K562 (cell line): Measurements from ENCODE around the gene SLC29A2. TPM values are rescaled to one million over a fixed set of nuclear protein-coding genes. Genes with fewer than 3 reads are reported as not detected.
A peak's percentile ranks its signal among the peaks of the same experiment; 100 is the strongest.

ENCODE experiments used
- ATAC-seq: fragments of 200-7000 bp; cut with Tn5 transposase; 3 replicates; pipeline ENCODE4 v1.9.1; 2020; ENCODE audit warnings: moderate library complexity
- BruUV-seq: library from RNA; stranded (reverse); fragments of 400-500 nt; replicated peaks from 2 replicates; lab custom pipeline; 2021; lab: Mats Ljungman, UMichigan
- CTCF ChIA-PET: fragments of 300-600 bp; formaldehyde crosslinking; extraction: SDS; loops from one replicate; lab custom pipeline; 2021; ENCODE audit warnings: low intra/inter-chr PET ratio; lab: Yijun Ruan, JAX
- POLR2A ChIA-PET: fragments of 300-600, 350-650 bp; sonication (Branson Sonifier 250); formaldehyde crosslinking; extraction: SDS; loops from one replicate; lab custom pipeline; 2021; ENCODE audit warnings: antibody characterized with exemption, inconsistent platforms; lab: Yijun Ruan, JAX
- DNase-seq, 4 experiments: peaks; one replicate each; pipeline versions ENCODE4 v3.0.0 to v3.0.0-alpha.2; 2011 to 2018; ENCODE audit warnings: low spot score in 3 of 4, mixed read lengths in 3 of 4; ENCODE audit errors: extremely low read depth in 1 of 4
- FAIRE-seq: peaks from 2 replicates; lab custom pipeline; 2011; peaks lifted over from hg19 to GRCh38; lab: Jason Lieb, UNC
- H2AFZ ChIP-seq: 2 replicates; pipeline ENCODE4 v1.6.0; 2011; ENCODE audit warnings: low read depth, low read length, control low read depth, inconsistent platforms
- H3K27ac ChIP-seq: fragments of 200-600 bp; 3 replicates; pipeline ENCODE4 v1.8.0; 2011; ENCODE audit warnings: low read depth, mild to moderate bottlenecking, control low read depth, inconsistent platforms, low read length, moderate library complexity, mixed read lengths; ENCODE audit errors: extremely low read depth
- H3K27me3 ChIP-seq, 2 experiments: fragments of 300-600 bp in 1 of 2; 2 replicates in 1 of 2; 3 replicates in 1 of 2; pipeline versions ENCODE4 v1.6.0 to v1.8.0; 2011; ENCODE audit warnings: inconsistent platforms in 2 of 2, low read length in 2 of 2, mild to moderate bottlenecking in 1 of 2, mixed read lengths in 1 of 2, moderate library complexity in 1 of 2; ENCODE audit not compliant: control insufficient read depth in 2 of 2, insufficient read depth in 2 of 2
- H3K36me3 ChIP-seq: fragments of 300-600 bp; 3 replicates; pipeline ENCODE4 v1.8.0; 2011; ENCODE audit warnings: mild to moderate bottlenecking, low read length, inconsistent platforms; ENCODE audit not compliant: control insufficient read depth, insufficient read depth
- H3K4me1 ChIP-seq, 2 experiments: fragments of 200-600 bp in 1 of 2; replicated peaks in 1 of 2; 2 replicates in 1 of 2; 3 replicates in 1 of 2; pipeline versions ENCODE4 v1.5.1 to v1.8.0; 2011; ENCODE audit warnings: inconsistent platforms in 2 of 2, low read length in 2 of 2, mild to moderate bottlenecking in 1 of 2, mixed read lengths in 1 of 2, moderate library complexity in 1 of 2; ENCODE audit not compliant: control insufficient read depth in 2 of 2, insufficient read depth in 2 of 2
- H3K4me2 ChIP-seq: 2 replicates; pipeline ENCODE4 v1.6.1; 2011; ENCODE audit warnings: low read length, control low read depth, inconsistent platforms, mixed read lengths; ENCODE audit not compliant: insufficient read depth
- H3K4me3 ChIP-seq: fragments of 200-600 bp; sonication (generic), shearing (Covaris generic); 2 replicates; pipeline ENCODE4 v1.5.1; 2016; ENCODE audit warnings: control low read depth, inconsistent platforms
- H3K79me2 ChIP-seq: fragments of 200-600 bp; 3 replicates; pipeline ENCODE4 v1.8.0; 2011; ENCODE audit warnings: low read length, inconsistent platforms; ENCODE audit not compliant: control insufficient read depth, insufficient read depth
- H3K9ac ChIP-seq, 2 experiments: 2 replicates each; pipeline versions ENCODE4 v1.6.0 to v1.6.1; 2011; ENCODE audit warnings: low read depth in 2 of 2, low read length in 2 of 2, control low read depth in 1 of 2, inconsistent platforms in 1 of 2, mild to moderate bottlenecking in 1 of 2, mixed read lengths in 1 of 2; ENCODE audit not compliant: insufficient read depth in 1 of 2
- H3K9me1 ChIP-seq: one replicate; pipeline ENCODE4 v1.6.0; 2011; ENCODE audit warnings: inconsistent platforms, mild to moderate bottlenecking, low read length, moderate library complexity; ENCODE audit not compliant: control insufficient read depth, insufficient read depth
- H3K9me3 ChIP-seq: replicated peaks from 2 replicates; pipeline ENCODE4 v1.5.1; 2011; ENCODE audit warnings: low read depth, low read length, inconsistent platforms; ENCODE audit not compliant: control insufficient read depth, insufficient read depth
- H4K20me1 ChIP-seq: replicated peaks from 2 replicates; pipeline ENCODE4 v1.6.1; 2011; ENCODE audit warnings: low read length, inconsistent platforms, mixed read lengths; ENCODE audit not compliant: control insufficient read depth, insufficient read depth
- C11orf30 ChIP-seq: fragments of 450-650 bp; IDR thresholded peaks from 2 replicates; pipeline ENCODE4 v1.6.1; 2016; ENCODE audit warnings: low read depth, mild to moderate bottlenecking
- GMEB1 ChIP-seq: fragments of 250-450 bp; sonication (Bioruptor Pico); IDR thresholded peaks from 2 replicates; pipeline ENCODE4 v1.4.0; 2020; ENCODE audit warnings: mild to moderate bottlenecking
- MEF2A ChIP-seq: IDR thresholded peaks from 2 replicates; pipeline ENCODE4 v1.6.1; 2011; ENCODE audit warnings: low read depth, mild to moderate bottlenecking, low read length, moderate library complexity; ENCODE audit not compliant: control insufficient read depth
- ZNF146 ChIP-seq: IDR thresholded peaks from one replicate; pipeline ENCODE4 v1.6.1; 2018; ENCODE audit warnings: missing compliant biosample characterization; ENCODE audit not compliant: unreplicated experiment
- ZNF507 ChIP-seq: conservative IDR thresholded peaks from 2 replicates; pipeline ENCODE4 v1.6.1; 2017; ENCODE audit warnings: missing genetic modification characterization, missing compliant biosample characterization
- ZNF780A ChIP-seq: fragments of 250-450 bp; sonication (Bioruptor Pico); IDR thresholded peaks from 2 replicates; pipeline ENCODE4 v1.5.0; 2021; ENCODE audit warnings: mild to moderate bottlenecking
- WGBS: fragments of 100-300 bp; shearing (Covaris generic); methylation state at CpG from one replicate; pipeline ENCODE4 v1.1.6; 2016; ENCODE audit warnings: low coverage, mixed read lengths; ENCODE audit not compliant: insufficient coverage; ENCODE audit errors: missing lambda C conversion rate; 5-methylcytosine and 5-hydroxymethylcytosine counted together
- in situ Hi-C: fragments of 300-500 bp; cut with MboI; formaldehyde crosslinking; loops from 4 replicates; pipeline ENCODE4 v1.15.0; 2018; ENCODE audit warnings: inconsistent platforms, mixed read lengths
- intact Hi-C: fragments of 100-400 bp; cut with micrococcal nuclease; formaldehyde crosslinking; loops from 2 replicates; pipeline ENCODE4 v1.14.2; 2022
- polyA plus RNA-seq, 8 experiments: library from polyadenylated mRNA; depleted of rRNA in 4 of 8; stranded (reverse) in 5 of 8; unstranded in 3 of 8; fragments of >200 nt; fragmentation: Nextera tagmentation in 2 of 8; fragmentation: Illumina TruSeq in 1 of 8; extraction: Ambion mirVana in 2 of 8; extraction: Trizol in 1 of 8; gene quantifications; 2 replicates each; pipeline versions ENCODE4 v1.2.1 to v1.2.3, GENCODE V29; 2011 to 2014; ENCODE audit warnings: inconsistent platforms in 1 of 8, missing spikeins in 1 of 8
- total RNA-seq, 7 experiments: library from RNA; depleted of rRNA in 6 of 7; stranded (reverse); fragments of >200 nt in 6 of 7; fragmentation: Illumina TruSeq in 2 of 7; extraction: Trizol in 2 of 7; gene quantifications; 2 replicates each; pipeline versions ENCODE4 v1.2.1 to v1.2.3, GENCODE V29; 2011 to 2021; ENCODE audit warnings: low replicate concordance in 1 of 7

SLC29A2 gene
- total and polyA plus RNA-seq, 9 of the 15 experiments (the other 6 are each of a cell fraction or from before 2014, with no cell fraction given) = 2.4 to 48.6 (median 14.2) TPM

- TF ChIP-seq GMEB1 (CRISPR knock-in tag) = no peak
- TF ChIP-seq ZNF146 = no peak
- TF ChIP-seq ZNF507 = no peak
- no peak for TF ChIP-seq MEF2A
These were observed 46.3 kb downstream of the SLC29A2 start (continued) for GRCh38 chr11:66325263-66325671.

- ChIA-PET POLR2A (no interaction called here), CTCF (no interaction called here)
- no peak for ATAC-seq
- 32% methylated on average over 8 of the region's 10 CpGs for WGBS
- FAIRE-seq = no peak
- Histone ChIP-seq H4K20me1 (no peaks in the 10 kb centered on the region), H3K4me1 (peaks cover 12 to 49% of the 10 kb centered on the region in 2 experiments; a peak in 4 of 5 replicates), H3K27me3 (no peaks in the 10 kb centered on the region), H3K79me2 (no peaks in the 10 kb centered on the region), H3K36me3 (no peaks in the 10 kb centered on the region), H2AFZ (no peak overlapping the region), H3K9me3 (no peaks in the 10 kb centered on the region), H3K9me1 (peaks cover 4% of the 10 kb centered on the region), H3K4me2 (no peak overlapping the region), H3K4me3 (no peak overlapping the region), H3K9ac (peak overlapping the region in 1 of 2 experiments; percentile 55; a peak in 2 of 4 replicates), H3K27ac (no peak overlapping the region)
- DNase-seq = no peak
- intact Hi-C loops = no loop called here
- BruUV-seq = no TSS peak
- in situ Hi-C loops = loop anchor here (5.0 kb wide), 1 partner anchor 107 kb away; no protein-coding TSS in a partner anchor
- TF ChIP-seq C11orf30 = 0 out of 2 replicates have a peak, but pooled peaks have one; percentile 7
- no peak for TF ChIP-seq ZNF780A (CRISPR knock-in tag)
These were observed 46.9 kb downstream of the SLC29A2 start for GRCh38 chr11:66324664-66325063.
